Colonic mucosa (tissue), 4 donors: ENCODE results near the gene ACER3. TPM values are rescaled to one million over a fixed set of nuclear protein-coding genes. Genes with fewer than 3 reads are reported as not detected.

ENCODE experiments used
- DNase-seq: peaks from one replicate; pipeline ENCODE4 v3.0.0-alpha.2; 2020
- H3K27ac ChIP-seq: fragments of 200-600 bp; one replicate; pipeline ENCODE4 v1.8.0; 2021
- H3K27me3 ChIP-seq: fragments of 200-600 bp; one replicate; pipeline ENCODE4 v1.8.0; 2021
- H3K36me3 ChIP-seq: fragments of 200-600 bp; one replicate; pipeline ENCODE4 v1.8.0; 2021
- H3K4me1 ChIP-seq: fragments of 200-600 bp; one replicate; pipeline ENCODE4 v1.8.0; 2021; ENCODE audit warnings: mild to moderate bottlenecking
- H3K4me3 ChIP-seq: fragments of 200-600 bp; one replicate; pipeline ENCODE4 v1.8.0; 2021
- H3K9ac ChIP-seq, 2 donors: one replicate each; pipeline ENCODE4 v1.7.0; 2013; ENCODE audit warnings: control low read depth in 2 of 2, low read depth in 2 of 2, low read length in 2 of 2
- H3K9me3 ChIP-seq: fragments of 200-600 bp; one replicate; pipeline ENCODE4 v1.8.0; 2021
- intact Hi-C: fragments of 100-400 bp; cut with DNase I; formaldehyde crosslinking; loops from one replicate; pipeline ENCODE4 v1.14.1; 2022
- total RNA-seq, 2 donors: library from RNA; stranded (reverse); fragmentation: NEBNext Ultra II Directional in 1 of 2; extraction: Animal tissue kit (Norgen Biotek cat#: 25700) in 1 of 2; gene quantifications; one replicate each; pipeline ENCODE4 v1.2.1, GENCODE V29; 2021
- TF ChIP-seq, protein P1 (sequence below): fragments of 200-600 bp; IDR thresholded peaks from one replicate; pipeline ENCODE4 v1.8.0; 2022; ENCODE audit warnings: antibody characterized with exemption, mild to moderate bottlenecking
- donor health status: healthy.
- donor health status: DM: no; HTN: no; CAD: no.
- donor health status: DM: no; HTN: no; CAD: no.

Gene ACER3
- total RNA-seq, 2 donors from 2014 or later, result 25.0 to 36.4 TPM

DNA sequence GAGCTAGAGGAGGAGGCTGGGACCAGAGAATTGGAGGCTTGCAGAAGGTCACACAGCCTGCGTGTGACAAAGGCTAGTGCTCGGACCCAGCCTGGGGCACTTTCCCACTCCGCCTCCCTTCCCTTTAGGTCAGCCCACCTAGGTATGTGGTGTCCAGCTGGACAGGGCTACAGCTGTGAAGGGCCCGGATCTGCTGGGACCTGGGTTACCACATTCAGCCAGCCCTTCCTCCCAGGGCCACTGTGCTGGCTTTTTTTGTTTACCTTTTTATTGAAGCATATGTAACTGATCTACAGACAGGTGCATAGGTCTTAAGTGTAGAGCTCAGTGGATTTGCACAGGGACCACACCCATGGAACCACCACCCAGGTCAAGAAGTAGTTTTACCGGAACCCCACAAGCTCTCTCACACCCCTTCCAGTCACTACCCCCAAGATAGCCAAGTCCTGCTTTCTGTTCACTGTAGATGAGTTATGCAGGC is 214.7 kb downstream of the ACER3 start:
- Histone ChIP-seq H3K9ac (peak overlapping the region; percentile 63 to 97), H3K27me3 (no peaks in the 10 kb centered on the region), H3K4me3 (no peak overlapping the region), H3K36me3 (no peaks in the 10 kb centered on the region), H3K4me1 (peaks cover 49% of the 10 kb centered on the region), H3K27ac (peak overlapping the region; percentile 95), H3K9me3 (no peaks in the 10 kb centered on the region)
- intact Hi-C loops, result no loop called here
- TF ChIP-seq, protein P1, sequence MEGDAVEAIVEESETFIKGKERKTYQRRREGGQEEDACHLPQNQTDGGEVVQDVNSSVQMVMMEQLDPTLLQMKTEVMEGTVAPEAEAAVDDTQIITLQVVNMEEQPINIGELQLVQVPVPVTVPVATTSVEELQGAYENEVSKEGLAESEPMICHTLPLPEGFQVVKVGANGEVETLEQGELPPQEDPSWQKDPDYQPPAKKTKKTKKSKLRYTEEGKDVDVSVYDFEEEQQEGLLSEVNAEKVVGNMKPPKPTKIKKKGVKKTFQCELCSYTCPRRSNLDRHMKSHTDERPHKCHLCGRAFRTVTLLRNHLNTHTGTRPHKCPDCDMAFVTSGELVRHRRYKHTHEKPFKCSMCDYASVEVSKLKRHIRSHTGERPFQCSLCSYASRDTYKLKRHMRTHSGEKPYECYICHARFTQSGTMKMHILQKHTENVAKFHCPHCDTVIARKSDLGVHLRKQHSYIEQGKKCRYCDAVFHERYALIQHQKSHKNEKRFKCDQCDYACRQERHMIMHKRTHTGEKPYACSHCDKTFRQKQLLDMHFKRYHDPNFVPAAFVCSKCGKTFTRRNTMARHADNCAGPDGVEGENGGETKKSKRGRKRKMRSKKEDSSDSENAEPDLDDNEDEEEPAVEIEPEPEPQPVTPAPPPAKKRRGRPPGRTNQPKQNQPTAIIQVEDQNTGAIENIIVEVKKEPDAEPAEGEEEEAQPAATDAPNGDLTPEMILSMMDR, result no peak
- peak; percentile 85 for DNase-seq

Other genes starting within 250 kb of the ACER3 start
- gene LRRC32, start 190.2 kb upstream of the ACER3 start, total RNA-seq, result 10 to 100 TPM in 1 of 2 donors, 1 to 10 TPM in 1; 5.9 to 26.8 TPM
- gene TSKU, start 77.6 kb upstream of the ACER3 start, total RNA-seq, result 10 to 100 TPM; 39.6 to 41.3 TPM
- gene B3GNT6, start 173.5 kb downstream of the ACER3 start, total RNA-seq, result 100 to 1,000 TPM in 1 of 2 donors, 10 to 100 TPM in 1; 83.1 to 107 TPM
- gene CAPN5, start 206.1 kb downstream of the ACER3 start, total RNA-seq, result 100 to 1,000 TPM; 258 to 267 TPM
- 10 to 100 TPM in 1 of 2 donors, 1 to 10 TPM in 1; 7.5 to 16.8 TPM for gene OMP, start 241.9 kb downstream of the ACER3 start, total RNA-seq